Transverse colon (tissue), 4 donors: ENCODE data around the gene TOM1L2. TPM values are rescaled to one million over a fixed set of nuclear protein-coding genes. Genes with fewer than 3 reads are reported as not detected.

ENCODE experiments used
- DNase-seq: peaks from one replicate; pipeline ENCODE4 v3.0.0-alpha.2; 2019
- H3K27ac ChIP-seq, 4 donors: fragments of 200-600 bp; sonication (generic); 2 replicates each; pipeline ENCODE4 v1.5.1; 2016 to 2018; ENCODE audit warnings: inconsistent platforms in 4 of 4
- H3K27me3 ChIP-seq: fragments of 200-600 bp; sonication (generic); 2 replicates; pipeline ENCODE4 v1.5.1; 2017; ENCODE audit warnings: inconsistent platforms
- H3K36me3 ChIP-seq, 4 donors: fragments of 200-600 bp; sonication (generic); 2 replicates each; pipeline ENCODE4 v1.5.1; 2017 to 2019; ENCODE audit warnings: inconsistent platforms in 4 of 4
- H3K4me1 ChIP-seq, 4 donors: fragments of 200-600 bp; sonication (generic); 2 replicates each; pipeline ENCODE4 v1.5.1; 2017 to 2020; ENCODE audit warnings: inconsistent platforms in 4 of 4
- H3K4me3 ChIP-seq, 4 donors: fragments of 200-600 bp; sonication (generic); 1 replicate in 1 of 4; 2 replicates in 3 of 4; pipeline versions ENCODE4 v1.5.1 to v1.6.1; 2017 to 2019; ENCODE audit warnings: inconsistent platforms in 4 of 4
- H3K9me3 ChIP-seq, 2 donors: fragments of 200-600 bp; sonication (generic); 2 replicates each; pipeline ENCODE4 v1.5.1; 2017 to 2019; ENCODE audit warnings: inconsistent platforms in 2 of 2
- EP300 ChIP-seq: sonication (generic); formaldehyde crosslinking; IDR thresholded peaks from one replicate; pipeline ENCODE4 v1.6.1; 2017; ENCODE audit warnings: antibody characterized with exemption, low read depth
- POLR2A ChIP-seq: fragments of 450-650 bp; IDR thresholded peaks from one replicate; pipeline ENCODE4 v1.6.1; 2016; ENCODE audit warnings: antibody characterized with exemption, mild to moderate bottlenecking, moderate library complexity
- POLR2AphosphoS5 ChIP-seq, 3 donors: sonication (generic); formaldehyde crosslinking; IDR thresholded peaks; one replicate each; pipeline ENCODE4 v1.6.1; 2016; ENCODE audit warnings: antibody characterized with exemption in 3 of 3
- WGBS, 2 donors: methylation state at CpG; one replicate each; pipeline ENCODE4 v1.1.5; 2018; ENCODE audit warnings: low coverage in 1 of 2; 5-methylcytosine and 5-hydroxymethylcytosine counted together
- in situ Hi-C, 4 donors: fragments of 200-750 bp; cut with MboI; loops; one replicate each; pipeline versions ENCODE4 v1.15.0 to v1.15.1; 2017; ENCODE audit warnings: low sequenced_read_pairs in 3 of 4, low pct_ligation_motif_present in 1 of 4, low pct_unique_long_range_greater_than_20kb in 1 of 4
- intact Hi-C: fragments of 100-400 bp; cut with DNase I; formaldehyde crosslinking; loops from one replicate; pipeline ENCODE4 v1.15.1; 2023; ENCODE audit warnings: low total_unique reads
- small RNA-seq, 4 donors: library from RNA; depleted of rRNA; stranded (forward); fragments of <200 nt; gene quantifications; one replicate each; pipeline ENCODE3, GENCODE V24; 2016
- total RNA-seq, 4 donors: library from RNA; depleted of rRNA; stranded (reverse); fragments of >200 nt; gene quantifications; one replicate each; pipeline ENCODE4 v1.1.0, GENCODE V29; 2016
- TF ChIP-seq, protein P1 (sequence below), 5 experiments: fragments of 200-600 bp in 3 of 5; fragments of 450-650 bp in 2 of 5; sonication (generic) in 3 of 5; IDR thresholded peaks; 1 replicate in 2 of 5; 2 replicates in 3 of 5; pipeline ENCODE4 v1.5.1; 2016 to 2017; ENCODE audit warnings: antibody characterized with exemption in 5 of 5, inconsistent platforms in 3 of 5, mild to moderate bottlenecking in 2 of 5, moderate library complexity in 1 of 5

Gene TOM1L2
- total RNA-seq, 4 donors from 2014 or later: 65.9 to 178 (median 97.7) TPM

DNA sequence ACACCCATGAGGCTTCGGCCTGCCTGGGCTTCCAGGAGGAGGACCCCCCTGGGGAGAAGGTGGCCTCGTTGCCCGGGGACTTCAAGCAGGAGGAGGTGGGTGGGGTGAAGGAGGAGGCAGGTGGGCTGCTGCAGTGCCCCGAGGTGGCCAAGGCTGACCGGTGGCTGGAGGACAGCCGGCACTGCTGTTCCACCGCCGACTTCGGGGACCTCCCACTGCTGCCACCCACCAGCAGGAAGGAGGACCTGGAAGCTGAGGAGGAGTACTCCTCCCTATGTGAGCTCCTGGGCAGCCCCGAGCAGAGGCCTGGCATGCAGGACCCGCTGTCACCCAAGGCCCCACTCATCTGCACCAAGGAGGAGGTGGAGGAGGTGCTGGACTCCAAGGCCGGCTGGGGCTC is 176.9 kb downstream of the TOM1L2 start:
- TF ChIP-seq POLR2A: no peak
- no peak for TF ChIP-seq EP300
- no peak for TF ChIP-seq POLR2AphosphoS5 (IDR thresholded peaks at IDR 0.05)
- TF ChIP-seq, protein P1, sequence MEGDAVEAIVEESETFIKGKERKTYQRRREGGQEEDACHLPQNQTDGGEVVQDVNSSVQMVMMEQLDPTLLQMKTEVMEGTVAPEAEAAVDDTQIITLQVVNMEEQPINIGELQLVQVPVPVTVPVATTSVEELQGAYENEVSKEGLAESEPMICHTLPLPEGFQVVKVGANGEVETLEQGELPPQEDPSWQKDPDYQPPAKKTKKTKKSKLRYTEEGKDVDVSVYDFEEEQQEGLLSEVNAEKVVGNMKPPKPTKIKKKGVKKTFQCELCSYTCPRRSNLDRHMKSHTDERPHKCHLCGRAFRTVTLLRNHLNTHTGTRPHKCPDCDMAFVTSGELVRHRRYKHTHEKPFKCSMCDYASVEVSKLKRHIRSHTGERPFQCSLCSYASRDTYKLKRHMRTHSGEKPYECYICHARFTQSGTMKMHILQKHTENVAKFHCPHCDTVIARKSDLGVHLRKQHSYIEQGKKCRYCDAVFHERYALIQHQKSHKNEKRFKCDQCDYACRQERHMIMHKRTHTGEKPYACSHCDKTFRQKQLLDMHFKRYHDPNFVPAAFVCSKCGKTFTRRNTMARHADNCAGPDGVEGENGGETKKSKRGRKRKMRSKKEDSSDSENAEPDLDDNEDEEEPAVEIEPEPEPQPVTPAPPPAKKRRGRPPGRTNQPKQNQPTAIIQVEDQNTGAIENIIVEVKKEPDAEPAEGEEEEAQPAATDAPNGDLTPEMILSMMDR (IDR thresholded peaks at IDR 0.05): no peak
- intact Hi-C loops (no loop called here), in situ Hi-C loops (loop anchor here in 2 of 4 donors (25.0 kb wide), 1 partner anchor 108 kb away; the partner anchor contains the start of gene RAI1 (in 2 of the 2))
- H3K4me1 ChIP-seq: peaks cover 13 to 32% (median 19%) of the 10 kb centered on the region in 4 donors
- 97% methylated on average over 12 of the region's 12 CpGs; no CpG with 5 or more reads in 1 of the 2 donors for WGBS, 2 donors
- H3K4me3 ChIP-seq: no peak overlapping the region
- H3K27ac ChIP-seq: no peak overlapping the region
- H3K36me3 ChIP-seq: no peaks in the 10 kb centered on the region
- H3K27me3 ChIP-seq: no peaks in the 10 kb centered on the region
- no peak for DNase-seq
- H3K9me3 ChIP-seq: no peaks in the 10 kb centered on the region

DNA sequence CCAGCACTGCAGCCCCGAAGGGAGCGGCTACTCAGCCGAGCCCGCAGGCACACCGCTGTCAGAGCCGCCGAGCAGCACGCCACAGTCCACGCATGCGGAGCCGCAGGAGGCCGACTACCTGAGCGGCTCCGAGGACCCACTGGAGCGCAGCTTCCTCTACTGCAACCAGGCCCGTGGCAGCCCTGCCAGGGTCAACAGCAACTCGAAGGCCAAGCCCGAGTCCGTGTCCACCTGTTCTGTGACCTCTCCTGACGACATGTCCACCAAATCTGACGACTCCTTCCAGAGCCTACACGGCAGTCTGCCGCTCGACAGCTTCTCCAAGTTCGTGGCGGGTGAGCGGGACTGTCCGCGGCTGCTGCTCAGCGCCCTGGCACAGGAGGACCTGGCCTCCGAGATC is 177.8 kb downstream of the TOM1L2 start:
- Histone ChIP-seq H3K4me1 (peaks cover 18 to 39% (median 25%) of the 10 kb centered on the region in 4 donors), H3K27me3 (no peaks in the 10 kb centered on the region), H3K36me3 (no peaks in the 10 kb centered on the region), H3K4me3 (no peak overlapping the region), H3K27ac (no peak overlapping the region), H3K9me3 (no peaks in the 10 kb centered on the region)
- no peak for DNase-seq
- WGBS, 2 donors: 96% methylated on average over 23 of the region's 31 CpGs; no CpG with 5 or more reads in 1 of the 2 donors
- in situ Hi-C loops (loop anchor here in 2 of 4 donors (25.0 kb wide), 1 partner anchor 107 kb away; the partner anchor contains the start of gene RAI1 (in 2 of the 2)), intact Hi-C loops (no loop called here)
- no peak for TF ChIP-seq POLR2A
- TF ChIP-seq POLR2AphosphoS5 (IDR thresholded peaks at IDR 0.05): no peak
- no peak for TF ChIP-seq EP300
- TF ChIP-seq, protein P1 (IDR thresholded peaks at IDR 0.05): no peak

Small RNAs within 50 kb of the gene (small RNA-seq; reads per million reads assigned to genes)
- 0 to 4.2 (median 0.68) reads per million in 4 donors for gene MIR33B
- gene MIR6777: 0 to 1.1 (median 0.47) reads per million in 4 donors

Other genes starting within 250 kb of the TOM1L2 start
- 100 to 1,000 TPM in 3 of 4 donors, 10 to 100 TPM in 1; 45.7 to 206 (median 148) TPM for gene SREBF1, start 135.4 kb downstream of the TOM1L2 start, total RNA-seq
- 1 to 10 TPM in 1 of 4 donors, under 1 TPM in 2, not detected in 1; 0.64 to 1.8 (median 0.82) TPM for gene DRC3, start 462 bp upstream of the TOM1L2 start, total RNA-seq
- 10 to 100 TPM; 17.3 to 65.1 (median 24.7) TPM for gene ATPAF2, start 66.8 kb upstream of the TOM1L2 start, total RNA-seq
- 10 to 100 TPM in 2 of 4 donors, 1 to 10 TPM in 2; 7.0 to 39.6 (median 9.4) TPM for gene GID4, start 67.0 kb upstream of the TOM1L2 start, total RNA-seq
- gene DRG2, start 115.5 kb upstream of the TOM1L2 start, total RNA-seq: 10 to 100 TPM; 27.9 to 90.6 (median 33.3) TPM
- gene MYO15A, start 136.4 kb upstream of the TOM1L2 start, total RNA-seq: 1 to 10 TPM; 1.1 to 4.2 (median 1.2) TPM
- 100 to 1,000 TPM in 2 of 4 donors, 10 to 100 TPM in 2; 69.2 to 109 (median 88.4) TPM for gene ALKBH5, start 211.4 kb upstream of the TOM1L2 start, total RNA-seq